PFSK-1 (cell line): Measurements from ENCODE around the gene KMT2D.

ENCODE experiments used
- POLR2AphosphoS5 ChIP-seq: IDR thresholded peaks from 2 replicates; pipeline ENCODE4 v1.6.1; 2012; ENCODE audit warnings: low read depth, mild to moderate bottlenecking, control low read depth, low read length, moderate library complexity
- SIN3A ChIP-seq: IDR thresholded peaks from 2 replicates; pipeline ENCODE4 v1.6.1; 2012; ENCODE audit warnings: mild to moderate bottlenecking, low read length, moderate library complexity, borderline replicate concordance; ENCODE audit not compliant: insufficient read depth
- TAF1 ChIP-seq: IDR thresholded peaks from 2 replicates; pipeline ENCODE4 v1.6.1; 2012; ENCODE audit warnings: low read length, control low read depth, borderline replicate concordance; ENCODE audit not compliant: insufficient read depth

GRCh38 chr12:49012739-49013138 is 47.9 kb downstream of the KMT2D start:
- TF ChIP-seq POLR2AphosphoS5 (no peak), SIN3A (no peak), TAF1 (no peak)
